ENCODE data around the gene SLC25A23.
A peak's percentile ranks its signal among the peaks of the same experiment; 100 is the strongest.

The SLC25A23 gene

DNA sequence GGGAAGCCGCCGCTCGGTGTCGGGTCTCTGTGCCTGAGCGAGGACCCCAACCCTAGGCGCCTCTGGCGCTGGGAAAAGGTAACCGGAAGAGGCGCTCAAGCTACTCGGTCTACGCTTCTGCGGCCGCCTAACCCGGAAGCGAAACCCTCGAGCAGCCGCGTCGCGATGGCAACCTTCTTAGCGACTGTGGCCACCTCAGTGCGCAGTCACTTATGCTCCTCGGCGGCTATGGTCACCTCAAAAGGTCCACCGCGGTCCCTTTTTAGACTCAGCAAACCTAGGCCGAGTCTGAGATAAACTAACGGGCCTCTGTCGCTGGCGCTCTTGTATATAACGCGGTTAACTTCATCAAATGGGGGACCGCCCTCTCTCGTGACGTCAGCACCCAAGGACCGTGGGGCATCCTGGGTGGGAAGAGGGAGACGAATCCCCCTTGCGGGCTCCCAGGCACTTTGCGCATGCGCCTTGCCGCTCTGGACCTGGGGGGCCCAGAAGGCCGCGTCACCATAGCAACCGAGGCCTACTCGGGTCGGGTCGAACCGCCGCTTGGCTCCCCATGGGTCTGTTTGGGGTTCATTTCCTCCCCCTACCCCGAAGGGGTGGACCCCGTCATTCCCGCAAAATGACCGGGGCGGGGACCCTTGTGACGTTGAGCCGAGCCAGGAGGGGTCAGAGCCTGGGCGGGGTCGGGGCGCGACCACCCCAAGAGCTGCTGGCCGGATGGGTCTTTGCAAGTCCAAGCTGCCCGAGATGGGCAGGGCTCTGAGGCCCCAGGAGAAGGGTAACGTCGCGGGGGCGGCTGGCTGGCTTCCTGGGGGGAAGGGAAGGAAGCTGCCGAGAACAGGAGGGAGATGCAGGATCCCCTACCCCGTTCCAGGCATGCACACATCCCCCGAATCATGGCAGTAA is 66.3 kb downstream of the SLC25A23 start, which contains the start of gene GTF2F1 (continued):
- TF ChIP-seq KLF1 (tag by site-specific recombination; IDR thresholded peaks at IDR 0.05): peak; percentile 61; the same call in 1 of the 2 replicates
- TF ChIP-seq MEIS1 (CRISPR knock-in tag; IDR thresholded peaks at IDR 0.05; ENCODE audit: borderline replicate concordance): no peak
- no peak for TF ChIP-seq HOXC10 (CRISPR knock-in tag; IDR thresholded peaks at IDR 0.05)
- peak; percentile 71 for TF ChIP-seq ZFHX2 (tag by site-specific recombination; conservative IDR thresholded peaks at IDR 0.05)
- TF ChIP-seq ZNF169 (tag by site-specific recombination; IDR thresholded peaks at IDR 0.05): no peak
- no peak for TF ChIP-seq ZNF521 (tag by site-specific recombination; IDR thresholded peaks at IDR 0.05)
- no peak for TF ChIP-seq ZNF362 (tag by site-specific recombination; IDR thresholded peaks at IDR 0.05)
- TF ChIP-seq ZNF221 (tag by site-specific recombination; IDR thresholded peaks at IDR 0.05; ENCODE audit: borderline replicate concordance): no peak
- TF ChIP-seq MZF1 (tag by site-specific recombination; IDR thresholded peaks at IDR 0.05; ENCODE audit: borderline replicate concordance): peak; percentile 63; the same call in 1 of the 2 replicates
- peak; percentile 90 for TF ChIP-seq YY2 (tag by site-specific recombination; IDR thresholded peaks at IDR 0.05)
- TF ChIP-seq ZNF48 (tag by site-specific recombination; IDR thresholded peaks at IDR 0.05): no peak
- TF ChIP-seq ZBTB7A (tag by site-specific recombination; IDR thresholded peaks at IDR 0.05; ENCODE audit: low read depth): 0 out of 2 replicates have a peak, but pooled peaks have one; percentile 45
- no peak for TF ChIP-seq ZNF513 (tag by site-specific recombination; IDR thresholded peaks at IDR 0.05)
- peak; percentile 91 for TF ChIP-seq ZNF580 (tag by site-specific recombination; IDR thresholded peaks at IDR 0.05)
- TF ChIP-seq SETDB1 (IDR thresholded peaks at IDR 0.05; ENCODE audit: insufficient read length, low read length): no peak
- 0 out of 2 replicates have a peak, but pooled peaks have one; percentile 7 for TF ChIP-seq ZNF391 (tag by site-specific recombination; IDR thresholded peaks at IDR 0.05; ENCODE audit: borderline replicate concordance, low read depth)
- TF ChIP-seq, protein P1, sequence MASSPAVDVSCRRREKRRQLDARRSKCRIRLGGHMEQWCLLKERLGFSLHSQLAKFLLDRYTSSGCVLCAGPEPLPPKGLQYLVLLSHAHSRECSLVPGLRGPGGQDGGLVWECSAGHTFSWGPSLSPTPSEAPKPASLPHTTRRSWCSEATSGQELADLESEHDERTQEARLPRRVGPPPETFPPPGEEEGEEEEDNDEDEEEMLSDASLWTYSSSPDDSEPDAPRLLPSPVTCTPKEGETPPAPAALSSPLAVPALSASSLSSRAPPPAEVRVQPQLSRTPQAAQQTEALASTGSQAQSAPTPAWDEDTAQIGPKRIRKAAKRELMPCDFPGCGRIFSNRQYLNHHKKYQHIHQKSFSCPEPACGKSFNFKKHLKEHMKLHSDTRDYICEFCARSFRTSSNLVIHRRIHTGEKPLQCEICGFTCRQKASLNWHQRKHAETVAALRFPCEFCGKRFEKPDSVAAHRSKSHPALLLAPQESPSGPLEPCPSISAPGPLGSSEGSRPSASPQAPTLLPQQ (tag by site-specific recombination; IDR thresholded peaks at IDR 0.05): peak; percentile 88
- TF ChIP-seq KLF8 (tag by site-specific recombination; IDR thresholded peaks at IDR 0.05): peak; percentile 89
- no peak for TF ChIP-seq ZNF426 (tag by site-specific recombination; IDR thresholded peaks at IDR 0.05)
- no peak for TF ChIP-seq ZNF660 (tag by site-specific recombination; IDR thresholded peaks at IDR 0.05)
- TF ChIP-seq ZNF266 (tag by site-specific recombination; IDR thresholded peaks at IDR 0.05; ENCODE audit: low read depth): no peak
- TF ChIP-seq HIC1 (tag by site-specific recombination; IDR thresholded peaks at IDR 0.05): no peak
- peak; percentile 90 for TF ChIP-seq ZBTB48 (tag by site-specific recombination; IDR thresholded peaks at IDR 0.05)
- TF ChIP-seq ZNF555 (tag by site-specific recombination; conservative IDR thresholded peaks at IDR 0.05): no peak
- TF ChIP-seq ZNF639 (tag by site-specific recombination; IDR thresholded peaks at IDR 0.05): no peak
- peak; percentile 90 for TF ChIP-seq ZBTB21 (tag by site-specific recombination; IDR thresholded peaks at IDR 0.05)
- peak; percentile 80 for TF ChIP-seq ZNF76 (tag by site-specific recombination; IDR thresholded peaks at IDR 0.05; ENCODE audit: borderline replicate concordance, low read depth)
- TF ChIP-seq, protein P2, sequence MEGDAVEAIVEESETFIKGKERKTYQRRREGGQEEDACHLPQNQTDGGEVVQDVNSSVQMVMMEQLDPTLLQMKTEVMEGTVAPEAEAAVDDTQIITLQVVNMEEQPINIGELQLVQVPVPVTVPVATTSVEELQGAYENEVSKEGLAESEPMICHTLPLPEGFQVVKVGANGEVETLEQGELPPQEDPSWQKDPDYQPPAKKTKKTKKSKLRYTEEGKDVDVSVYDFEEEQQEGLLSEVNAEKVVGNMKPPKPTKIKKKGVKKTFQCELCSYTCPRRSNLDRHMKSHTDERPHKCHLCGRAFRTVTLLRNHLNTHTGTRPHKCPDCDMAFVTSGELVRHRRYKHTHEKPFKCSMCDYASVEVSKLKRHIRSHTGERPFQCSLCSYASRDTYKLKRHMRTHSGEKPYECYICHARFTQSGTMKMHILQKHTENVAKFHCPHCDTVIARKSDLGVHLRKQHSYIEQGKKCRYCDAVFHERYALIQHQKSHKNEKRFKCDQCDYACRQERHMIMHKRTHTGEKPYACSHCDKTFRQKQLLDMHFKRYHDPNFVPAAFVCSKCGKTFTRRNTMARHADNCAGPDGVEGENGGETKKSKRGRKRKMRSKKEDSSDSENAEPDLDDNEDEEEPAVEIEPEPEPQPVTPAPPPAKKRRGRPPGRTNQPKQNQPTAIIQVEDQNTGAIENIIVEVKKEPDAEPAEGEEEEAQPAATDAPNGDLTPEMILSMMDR (tag by site-specific recombination; IDR thresholded peaks at IDR 0.05): 0 out of 2 replicates have a peak, but pooled peaks have one; percentile 61
- peak; percentile 92 for TF ChIP-seq ZFP69B (tag by site-specific recombination; IDR thresholded peaks at IDR 0.05)

Measured in HEK293 (cell line).